ELR (cell line): ENCODE measurements around the gene FADD.
A peak's percentile ranks its signal among the peaks of the same experiment; 100 is the strongest.

ENCODE experiments used
- DNase-seq: peaks from one replicate; pipeline ENCODE4 v3.0.0-alpha.2; 2015; ENCODE audit warnings: low read depth

FADD gene

GRCh38 chr11:70233511-70233934 lies 30.4 kb downstream of the FADD start:
- DNase-seq, result peak; percentile 96

- no peak for DNase-seq
Observed at GRCh38 chr11:70233962-70234361, 30.9 kb downstream of the FADD start.

- DNase-seq, result no peak
Observed at GRCh38 chr11:70240337-70240736, 37.2 kb downstream of the FADD start.

GRCh38 chr11:70241709-70242108 lies 38.6 kb downstream of the FADD start:
- no peak for DNase-seq

- no peak for DNase-seq
Observed at GRCh38 chr11:70242885-70243284, 39.8 kb downstream of the FADD start.

DNA sequence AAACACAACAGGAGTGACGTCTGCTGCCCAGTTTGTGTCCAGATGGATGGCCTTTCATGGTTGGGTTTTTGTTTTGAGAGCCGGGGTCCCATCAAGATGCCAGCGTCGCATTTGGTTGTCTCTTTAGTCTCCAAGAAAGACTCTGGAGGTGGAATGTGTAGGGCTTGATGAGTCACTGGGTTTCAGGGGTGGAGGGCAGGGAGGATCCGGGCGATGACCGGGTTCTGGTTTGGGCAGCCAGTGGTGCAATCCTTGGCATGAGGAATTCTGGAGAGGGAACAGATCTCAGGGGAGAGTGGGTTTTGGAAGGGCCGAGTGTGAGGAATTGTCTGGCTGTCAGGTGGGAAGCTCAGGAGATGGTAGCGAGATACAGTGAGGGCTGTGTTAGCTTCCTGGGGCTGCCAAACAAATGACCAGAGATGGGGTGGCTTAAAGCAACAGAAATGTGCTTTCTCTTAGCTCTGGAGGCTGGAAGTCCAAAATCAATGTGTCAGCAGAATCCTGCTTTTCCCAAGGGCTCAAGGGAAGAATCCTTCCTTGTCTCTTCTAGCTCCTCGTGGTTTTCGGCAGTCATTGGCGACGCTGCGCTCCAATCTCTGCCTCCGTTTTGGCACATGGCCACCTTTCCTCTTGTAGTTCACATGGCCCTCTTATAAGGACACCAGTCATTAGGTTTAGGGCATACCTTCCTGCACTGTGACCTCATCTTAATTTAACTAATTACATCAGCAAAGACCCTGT lies 41.0 kb downstream of the FADD start:
- DNase-seq, result peak; percentile 57

DNA sequence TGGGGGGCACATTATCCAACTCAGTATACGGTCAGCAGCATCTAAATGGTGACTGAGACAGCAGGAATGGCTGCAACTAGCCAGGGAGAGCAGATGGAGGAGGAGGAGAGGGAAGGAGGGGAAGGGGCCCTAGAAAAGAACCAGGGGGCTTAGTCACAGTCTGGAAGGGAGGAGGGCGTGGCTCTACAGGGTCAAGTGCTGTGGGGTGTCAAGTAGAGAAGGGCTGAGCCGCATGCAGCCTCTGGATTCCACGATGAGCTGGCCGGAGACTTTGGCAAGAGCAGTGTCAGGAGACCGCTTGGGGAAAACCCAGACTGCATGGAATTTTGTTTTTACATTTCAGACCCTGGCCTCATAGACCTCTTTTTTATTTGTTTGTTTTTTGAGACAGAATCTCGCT lies 41.6 kb downstream of the FADD start:
- peak; percentile 84 for DNase-seq

- no peak for DNase-seq
Observed at GRCh38 chr11:70246196-70246595, 43.1 kb downstream of the FADD start.

GRCh38 chr11:70247042-70247709 lies 44.1 kb downstream of the FADD start:
- DNase-seq, result peak; percentile 17

DNA sequence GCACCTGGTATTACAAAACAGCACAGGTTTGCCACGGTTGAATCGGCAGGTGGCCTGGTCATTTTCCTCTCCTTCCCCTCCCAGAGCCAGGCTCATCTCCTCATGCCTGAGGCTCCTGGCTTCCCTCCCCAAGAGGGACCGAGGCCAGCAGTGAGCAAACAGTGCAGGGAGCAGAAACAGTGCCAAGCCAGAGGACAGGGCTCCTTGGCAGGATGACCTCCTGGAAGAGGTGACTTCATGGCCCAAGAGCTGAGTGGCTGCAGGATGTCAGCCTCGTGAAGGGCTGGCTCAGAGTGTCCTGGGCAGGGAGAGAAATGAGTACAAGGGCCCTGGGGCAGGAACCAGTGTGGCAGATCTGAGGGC lies 44.6 kb downstream of the FADD start:
- no peak for DNase-seq

GRCh38 chr11:70250876-70251658 lies 48.0 kb downstream of the FADD start:
- DNase-seq, result peak; percentile 19

GRCh38 chr11:70251659-70252321 lies 48.7 kb downstream of the FADD start:
- no peak for DNase-seq

GRCh38 chr11:70252844-70253243 lies 49.7 kb downstream of the FADD start:
- DNase-seq, result no peak

DNA sequence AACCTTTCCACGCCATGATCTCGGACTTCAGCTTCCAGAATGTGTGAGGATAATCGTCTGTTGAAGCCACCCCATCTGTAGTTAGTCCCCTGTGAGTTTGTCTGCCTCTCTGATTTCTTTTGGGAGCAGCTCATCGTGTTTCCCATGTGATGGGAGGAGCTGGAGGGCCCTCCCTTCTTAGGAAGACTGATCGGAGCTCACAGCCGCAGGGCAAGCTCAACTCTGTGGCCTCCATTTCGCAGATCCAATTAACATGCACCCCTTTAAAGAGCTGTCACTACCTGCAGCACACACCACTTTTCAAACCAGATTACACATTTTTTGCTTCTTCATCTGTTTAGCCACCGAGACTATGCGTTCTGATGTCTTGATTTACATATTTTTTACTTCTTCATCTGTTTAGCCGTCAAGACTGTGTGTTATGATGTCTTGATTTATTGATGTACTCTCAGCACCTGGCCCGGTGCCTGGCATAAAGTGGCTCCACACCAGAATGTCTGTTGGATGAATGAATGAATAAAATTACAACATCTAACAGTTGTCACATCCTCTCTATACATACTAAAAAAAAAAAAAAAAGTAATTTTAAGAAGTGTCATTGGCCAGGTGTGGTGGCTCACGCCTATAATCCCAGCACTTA lies 52.5 kb downstream of the FADD start:
- DNase-seq, result no peak
